Endothelial cell of umbilical vein (primary cell): ENCODE results near the gene PLEKHA4. TPM values are rescaled to one million over a fixed set of nuclear protein-coding genes. Genes with fewer than 3 reads are reported as not detected.

Experiments used
- BruUV-seq: library from RNA; stranded (reverse); fragments of 400-500 nt; replicated peaks from 2 replicates; lab custom pipeline; 2021; lab: Mats Ljungman, UMichigan
- CTCF ChIA-PET: fragments of 300-600, 350-600 bp; sonication (Branson Sonifier 250); formaldehyde crosslinking; loops from one replicate; lab custom pipeline; 2021; ENCODE audit warnings: antibody characterized with exemption, inconsistent platforms; lab: Charles Lee
- POLR2A ChIA-PET: fragments of 300-600, 350-600 bp; sonication (Branson Sonifier 250); formaldehyde crosslinking; loops from one replicate; lab custom pipeline; 2021; ENCODE audit warnings: antibody characterized with exemption, inconsistent platforms; lab: Charles Lee
- DNase-seq: peaks from one replicate; pipeline ENCODE4 v3.0.0-alpha.2; 2011; ENCODE audit warnings: low read depth, low spot score
- FAIRE-seq: peaks from 2 replicates; lab custom pipeline; 2011; peaks lifted over from hg19 to GRCh38; lab: Jason Lieb, UNC
- H2AFZ ChIP-seq: 2 replicates; pipeline ENCODE4 v1.6.0; 2012; ENCODE audit warnings: low read depth, low read length, control low read depth, inconsistent platforms
- H3K27ac ChIP-seq: 2 replicates; pipeline ENCODE4 v1.5.1; 2011; ENCODE audit warnings: low read depth, mild to moderate bottlenecking, control low read depth, low read length, moderate library complexity; ENCODE audit not compliant: insufficient read depth
- H3K27me3 ChIP-seq, 2 experiments: 2 replicates each; pipeline versions ENCODE4 v1.6.0 to v1.6.1; 2011; ENCODE audit warnings: low read length in 2 of 2, mixed read lengths in 1 of 2; ENCODE audit not compliant: control insufficient read depth in 2 of 2, insufficient read depth in 2 of 2
- H3K36me3 ChIP-seq, 2 experiments: 2 replicates in 1 of 2; 3 replicates in 1 of 2; pipeline ENCODE4 v1.5.1; 2011; ENCODE audit warnings: low read length in 2 of 2, mild to moderate bottlenecking in 1 of 2, moderate library complexity in 1 of 2; ENCODE audit not compliant: control insufficient read depth in 2 of 2, insufficient read depth in 2 of 2; ENCODE audit errors: extremely low read depth in 1 of 2
- H3K4me1 ChIP-seq: 3 replicates; pipeline ENCODE4 v1.5.1; 2011; ENCODE audit warnings: mild to moderate bottlenecking, low read length; ENCODE audit not compliant: control insufficient read depth, insufficient read depth; ENCODE audit errors: extremely low read depth
- H3K4me2 ChIP-seq: 2 replicates; pipeline ENCODE4 v1.6.1; 2011; ENCODE audit warnings: low read length, control low read depth, mixed read lengths; ENCODE audit not compliant: insufficient read depth
- H3K4me3 ChIP-seq, 3 experiments: fragments of 200-600 bp in 1 of 3; sonication (generic), shearing (Covaris generic) in 1 of 3; replicated peaks in 1 of 3; 2 replicates each; pipeline ENCODE4 v1.5.1; 2011 to 2016; ENCODE audit warnings: control low read depth in 3 of 3, low read length in 3 of 3, mild to moderate bottlenecking in 2 of 3, inconsistent platforms in 1 of 3, low read depth in 1 of 3, moderate library complexity in 1 of 3; ENCODE audit not compliant: insufficient read depth in 1 of 3
- H3K79me2 ChIP-seq: 2 replicates; pipeline ENCODE4 v1.6.0; 2012; ENCODE audit warnings: low read length, inconsistent platforms; ENCODE audit not compliant: control insufficient read depth, insufficient read depth
- H3K9ac ChIP-seq: replicated peaks from 2 replicates; pipeline ENCODE3; 2011; ENCODE audit warnings: low read length, control low read depth; ENCODE audit not compliant: insufficient read depth; ENCODE audit errors: extremely low read depth
- H3K9me1 ChIP-seq: replicated peaks from 3 replicates; pipeline ENCODE4 v1.6.0; 2011; ENCODE audit warnings: mild to moderate bottlenecking, low read length; ENCODE audit not compliant: control insufficient read depth, insufficient read depth; ENCODE audit errors: extremely low read depth
- H3K9me3 ChIP-seq: replicated peaks from 2 replicates; pipeline ENCODE4 v1.5.1; 2012; ENCODE audit warnings: low read length, inconsistent platforms; ENCODE audit not compliant: control insufficient read depth, insufficient read depth
- H4K20me1 ChIP-seq: replicated peaks from 2 replicates; pipeline ENCODE3; 2011; ENCODE audit warnings: mild to moderate bottlenecking, low read length; ENCODE audit not compliant: control insufficient read depth, insufficient read depth; ENCODE audit errors: extremely low read depth
- CTCF ChIP-seq, 2 donors: IDR thresholded peaks; 1 replicate in 1 of 2; 2 replicates in 1 of 2; pipeline ENCODE4 v1.5.1; 2011; ENCODE audit warnings: low read length in 2 of 2, mild to moderate bottlenecking in 2 of 2, moderate library complexity in 2 of 2, control low read depth in 1 of 2, inconsistent platforms in 1 of 2, low read depth in 1 of 2; ENCODE audit not compliant: insufficient read depth in 1 of 2; ENCODE audit errors: extremely low read depth in 1 of 2
- EZH2 ChIP-seq: IDR thresholded peaks from 2 replicates; pipeline ENCODE4 v1.6.1; 2012; ENCODE audit warnings: borderline replicate concordance, low read depth, mild to moderate bottlenecking, moderate library complexity, low read length, inconsistent platforms; ENCODE audit not compliant: severe bottlenecking
- FOS ChIP-seq: IDR thresholded peaks from 2 replicates; pipeline ENCODE4 v1.6.1; 2011; ENCODE audit warnings: mild to moderate bottlenecking, low read length, moderate library complexity, borderline replicate concordance; ENCODE audit not compliant: insufficient read depth
- GATA2 ChIP-seq: IDR thresholded peaks from 2 replicates; pipeline ENCODE4 v1.7.0; 2011; ENCODE audit warnings: low read depth, mild to moderate bottlenecking, moderate library complexity, mixed read lengths, low read length; ENCODE audit not compliant: insufficient read length, insufficient read depth
- JUN ChIP-seq: IDR thresholded peaks from 2 replicates; pipeline ENCODE4 v1.6.1; 2011; ENCODE audit warnings: borderline replicate concordance, low read depth; ENCODE audit not compliant: insufficient read length, insufficient read depth
- MAX ChIP-seq: IDR thresholded peaks from 2 replicates; pipeline ENCODE4 v1.6.1; 2011; ENCODE audit not compliant: insufficient read depth, insufficient read length
- MYC ChIP-seq: IDR thresholded peaks from one replicate; pipeline ENCODE4 v1.6.1; 2011; ENCODE audit warnings: mild to moderate bottlenecking, low read depth, low read length
- POLR2A ChIP-seq: IDR thresholded peaks from 2 replicates; pipeline ENCODE4 v1.6.1; 2012; ENCODE audit warnings: low read depth, mild to moderate bottlenecking, control low read depth, low read length
- POLR2AphosphoS5 ChIP-seq: IDR thresholded peaks from 2 replicates; pipeline ENCODE4 v1.6.1; 2012; ENCODE audit warnings: low read depth, mild to moderate bottlenecking, control low read depth, low read length, moderate library complexity; ENCODE audit not compliant: insufficient read depth
- dilution Hi-C: fragments of 300-500 bp; cut with MboI; formaldehyde crosslinking; loops from one replicate; pipeline ENCODE4 v1.15.0; 2019; ENCODE audit warnings: low sequenced_read_pairs; ENCODE audit not compliant: extremely low pct_ligation_motif_present
- intact Hi-C: fragments of 100-400 bp; cut with micrococcal nuclease; formaldehyde crosslinking; loops from one replicate; pipeline ENCODE4 v1.10.0; 2022
- polyA plus RNA-seq, 4 experiments: library from polyadenylated mRNA; depleted of rRNA in 3 of 4; stranded (reverse) in 3 of 4; unstranded in 1 of 4; fragments of >200 nt; gene quantifications; 2 replicates each; pipeline versions ENCODE4 v1.2.1 to v1.2.3, GENCODE V29; 2011 to 2012; ENCODE audit warnings: missing spikeins in 1 of 4
- total RNA-seq: library from RNA; stranded (reverse); gene quantifications from 2 replicates; pipeline ENCODE4 v1.2.3, GENCODE V29; 2021

Gene PLEKHA4
- total and polyA plus RNA-seq, 2 donors (not counting 3 experiments of a cell fraction or from before 2014, with no cell fraction given) = 4.5 to 10.1 TPM

- ChIA-PET CTCF (interaction anchor here (1.1 kb wide), 1 partner anchor 18 kb away, joined by 3 read pairs; the partner anchor contains the start of gene HSD17B14), POLR2A (no interaction called here)
- intact Hi-C loops (no loop called here), dilution Hi-C loops (no loop called here)
- Histone ChIP-seq H3K4me1 (no peaks in the 10 kb centered on the region), H3K27me3 (no peaks in the 10 kb centered on the region), H3K27ac (no peak overlapping the region), H3K9ac (no peak overlapping the region), H3K4me2 (no peak overlapping the region), H3K36me3 (no peaks in the 10 kb centered on the region), H3K9me1 (no peaks in the 10 kb centered on the region), H3K79me2 (no peaks in the 10 kb centered on the region), H3K9me3 (no peaks in the 10 kb centered on the region), H3K4me3 (no peak overlapping the region), H2AFZ (no peak overlapping the region), H4K20me1 (no peaks in the 10 kb centered on the region)
- no TSS peak for BruUV-seq
- DNase-seq (no peak), FAIRE-seq (no peak)
- TF ChIP-seq JUN (no peak), EZH2 (no peak), CTCF (IDR thresholded peaks at IDR 0.05; ENCODE audit: extremely low read depth in 1 of 2, insufficient read depth in 1 of 2, low read depth in 1 of 2, low read length in 2 of 2) (no peak), GATA2 (no peak), MYC (no peak), POLR2A (no peak), MAX (no peak), FOS (no peak), POLR2AphosphoS5 (no peak)
Observed at GRCh38 chr19:48817585-48818124, 50.8 kb downstream of the PLEKHA4 start.
